ENCODE data around the gene KRTAP9-9.
"Not testable (repeated sequence)": the region's sequence is repeated elsewhere in the genome, so short reads cannot be mapped to it uniquely, and the experiment has no call there.

Gene KRTAP9-9

DNA sequence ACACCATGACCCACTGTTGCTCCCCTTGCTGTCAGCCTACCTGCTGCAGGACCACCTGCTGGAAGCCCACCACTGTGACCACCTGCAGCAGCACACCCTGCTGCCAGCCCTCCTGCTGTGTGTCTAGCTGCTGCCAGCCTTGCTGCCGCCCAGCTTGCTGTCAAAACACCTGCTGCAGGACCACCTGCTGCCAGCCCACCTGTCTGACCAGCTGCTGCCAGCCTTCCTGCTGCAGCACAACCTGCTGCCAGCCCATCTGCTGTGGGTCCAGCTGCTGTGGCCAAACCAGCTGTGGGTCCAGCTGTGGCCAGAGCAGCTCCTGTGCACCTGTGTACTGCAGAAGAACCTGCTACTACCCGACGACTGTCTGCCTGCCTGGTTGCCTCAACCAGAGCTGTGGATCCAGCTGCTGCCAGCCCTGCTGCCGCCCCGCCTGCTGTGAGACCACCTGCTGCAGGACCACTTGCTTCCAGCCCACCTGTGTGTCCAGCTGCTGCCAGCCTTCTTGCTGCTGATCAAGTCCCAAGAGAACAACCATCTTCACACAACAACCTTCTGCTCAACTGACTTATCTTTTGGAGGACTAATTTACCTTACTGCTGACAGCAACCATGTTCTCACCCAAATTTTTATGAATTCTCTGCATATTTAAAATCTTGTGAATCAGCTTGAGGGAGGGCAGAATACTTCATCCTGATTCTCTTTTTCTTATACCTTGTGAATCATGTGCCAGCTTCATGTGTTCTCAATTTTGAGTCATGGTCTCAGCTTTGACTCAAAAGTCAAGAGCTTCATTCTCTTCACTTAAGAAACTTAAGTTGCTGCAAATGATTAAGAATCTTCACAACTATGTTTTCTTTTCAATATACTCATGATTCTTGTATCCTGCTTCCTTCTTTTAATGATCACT lies at the start of gene KRTAP9-9:
Gene KRTAP9-9 (plus strand): TSS at position 4 of the 910 bp plus-strand sequence.
- DNase-seq (ENCODE audit: low read depth, low spot score), result not testable (repeated sequence)

DNA sequence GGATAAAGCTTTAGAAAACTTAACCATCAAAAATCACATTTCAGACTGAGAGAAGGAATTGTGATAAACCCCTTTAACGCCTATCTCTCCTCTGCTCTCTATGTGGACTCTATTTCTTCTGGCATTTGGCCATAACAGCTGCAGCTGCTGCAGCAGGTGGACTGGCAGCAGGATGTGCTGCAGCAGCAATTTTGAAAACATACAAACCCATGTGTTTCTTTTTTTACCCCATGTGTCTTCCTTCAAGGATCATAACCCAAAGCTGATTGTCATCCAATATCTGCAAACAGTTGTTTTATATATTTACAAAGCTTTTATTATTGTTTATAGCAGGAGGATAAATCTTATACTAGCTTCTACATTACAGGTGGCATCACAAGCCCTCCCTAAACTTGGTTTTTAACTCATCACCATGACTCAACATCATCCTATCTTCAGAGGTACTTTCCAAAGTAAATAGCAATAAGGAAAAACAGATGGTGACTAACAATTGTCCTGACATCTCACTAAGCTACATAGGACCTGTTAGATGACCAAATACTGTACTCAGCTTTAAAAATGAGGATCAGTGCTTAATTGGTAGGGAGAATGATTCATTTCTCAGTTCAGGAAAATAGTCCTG lies 43.2 kb upstream of the KRTAP9-9 start:
- DNase-seq (ENCODE audit: low read depth, low spot score), result no peak

DNA sequence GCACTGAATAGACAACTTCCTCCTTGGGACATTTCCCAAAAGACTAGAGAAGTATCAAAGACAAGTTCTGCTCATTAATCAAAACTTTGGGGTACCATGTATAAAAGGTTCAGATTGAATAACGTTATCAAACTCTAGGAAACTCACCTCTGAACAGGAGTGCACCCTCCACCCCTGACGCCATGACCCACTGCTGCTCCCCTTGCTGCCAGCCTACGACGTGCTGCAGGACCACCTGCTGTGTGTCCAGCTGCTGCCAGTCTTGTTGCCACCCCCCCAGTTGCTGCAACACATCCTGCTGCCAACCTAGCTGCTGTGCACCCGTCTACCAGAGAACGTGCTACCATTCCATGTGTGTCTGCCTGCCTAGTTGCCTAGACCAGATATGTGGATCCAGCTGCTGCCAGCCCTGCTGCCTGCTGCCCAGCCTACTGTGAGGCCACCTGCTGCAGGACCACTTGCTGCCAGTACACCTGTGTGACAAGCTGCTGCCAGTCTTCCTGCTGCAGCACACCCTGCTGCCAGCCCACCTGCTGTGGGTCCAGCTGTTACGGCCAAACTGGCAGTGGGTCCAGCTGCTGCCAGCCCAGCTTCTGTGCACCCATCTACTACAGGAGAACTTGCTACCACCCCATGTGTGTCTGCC lies 42.5 kb upstream of the KRTAP9-9 start:
- no peak for DNase-seq (ENCODE audit: low read depth, low spot score)

DNA sequence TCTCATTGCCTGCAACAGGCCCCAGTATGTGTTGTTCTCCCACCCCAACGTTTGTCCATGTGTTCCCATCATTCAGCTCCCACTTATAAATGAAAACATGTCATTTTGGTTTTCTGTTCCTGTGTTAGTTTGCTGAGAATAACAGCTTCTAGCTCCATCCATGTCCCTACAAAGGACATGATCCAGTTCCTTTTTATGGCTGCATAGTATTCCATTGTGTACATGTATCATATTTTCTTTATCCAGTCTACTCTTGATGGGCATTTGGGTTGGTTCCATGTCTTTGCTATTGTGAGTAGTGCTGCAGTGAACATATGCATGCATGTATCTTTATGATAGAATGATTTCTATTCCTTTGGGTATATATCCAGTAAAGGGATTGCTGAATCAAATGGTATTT lies 39.5 kb upstream of the KRTAP9-9 start:
- DNase-seq (ENCODE audit: low read depth, low spot score), result no peak

DNA sequence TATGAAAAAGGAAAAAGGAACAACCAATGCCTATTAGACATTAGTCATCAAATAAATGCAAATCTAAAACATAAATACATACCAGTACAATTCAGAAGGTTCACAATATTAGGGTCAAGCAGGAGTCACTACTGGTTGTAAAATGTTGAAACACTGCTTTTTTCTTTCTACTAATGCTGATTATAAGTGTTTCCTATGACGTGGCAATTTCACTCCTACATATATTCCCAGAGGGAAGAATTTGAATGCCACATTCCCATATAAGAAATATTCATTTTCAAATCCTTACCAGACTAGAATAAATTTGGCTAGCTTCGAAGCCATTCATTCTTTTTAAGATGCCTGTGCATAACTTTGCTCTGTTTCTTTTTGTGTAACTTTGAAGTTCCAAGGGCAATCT lies 31.4 kb upstream of the KRTAP9-9 start:
- DNase-seq (ENCODE audit: low read depth, low spot score), result no peak

DNA sequence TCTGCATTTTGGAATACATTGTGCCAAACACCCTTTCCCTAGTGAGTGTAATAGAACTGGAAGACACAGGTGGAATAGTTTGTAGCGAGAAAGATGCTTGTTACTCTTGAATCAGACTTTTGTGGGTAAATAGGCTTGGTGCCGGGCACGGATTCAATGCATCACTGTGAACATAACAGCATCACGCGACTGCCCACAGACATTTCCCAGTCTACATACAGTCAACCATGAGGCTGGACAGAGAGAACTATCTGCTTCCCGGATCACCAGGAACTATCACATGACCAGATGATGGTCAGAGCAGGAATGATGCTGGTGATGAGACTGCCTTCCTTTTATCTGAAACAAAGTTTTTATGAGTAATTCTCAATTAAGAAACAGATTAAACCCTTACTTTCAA lies 29.1 kb upstream of the KRTAP9-9 start:
- no peak for DNase-seq (ENCODE audit: low read depth, low spot score)

DNA sequence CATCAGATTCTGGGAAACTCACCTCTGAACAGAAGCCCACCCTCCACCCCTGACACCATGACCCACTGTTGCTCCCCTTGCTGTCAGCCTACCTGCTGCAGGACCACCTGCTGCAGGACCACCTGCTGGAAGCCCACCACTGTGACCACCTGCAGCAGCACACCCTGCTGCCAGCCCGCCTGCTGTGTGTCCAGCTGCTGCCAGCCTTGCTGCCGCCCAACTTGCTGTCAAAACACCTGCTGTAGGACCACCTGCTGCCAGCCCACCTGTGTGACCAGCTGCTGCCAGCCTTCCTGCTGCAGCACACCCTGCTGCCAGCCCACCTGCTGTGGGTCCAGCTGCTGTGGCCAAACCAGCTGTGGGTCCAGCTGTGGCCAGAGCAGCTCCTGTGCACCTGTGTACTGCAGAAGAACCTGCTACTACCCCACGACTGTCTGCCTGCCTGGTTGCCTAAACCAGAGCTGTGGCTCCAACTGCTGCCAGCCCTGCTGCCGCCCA lies 28.5 kb upstream of the KRTAP9-9 start, which contains the start of gene KRTAP9-2:
Gene KRTAP9-2 (plus strand): TSS at position 51 of the 498 bp plus-strand sequence. CDS start 7 bp downstream, at position 58.
- not testable (repeated sequence) for DNase-seq (ENCODE audit: low read depth, low spot score)

DNA sequence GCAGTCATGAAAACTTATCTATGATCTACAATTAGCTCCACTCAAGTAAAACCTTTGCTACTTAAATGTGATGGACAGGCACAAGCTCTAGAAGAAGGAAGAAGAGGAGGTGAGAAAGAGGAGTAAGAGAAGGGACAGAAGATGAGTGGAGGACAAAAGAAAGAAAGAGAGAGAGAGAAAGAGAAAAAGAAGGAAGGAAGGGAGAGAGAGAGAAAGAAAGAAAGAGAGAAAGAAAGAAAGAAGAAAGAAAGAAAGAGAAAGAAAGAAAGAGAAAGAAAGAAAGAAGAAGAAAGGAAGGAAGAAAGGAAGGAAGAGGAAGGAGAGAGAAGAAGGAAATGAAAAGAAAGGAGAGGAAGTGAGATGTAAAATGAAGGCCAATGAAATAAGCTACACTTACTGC lies 25.1 kb upstream of the KRTAP9-9 start:
- DNase-seq (ENCODE audit: low read depth, low spot score), result no peak

DNA sequence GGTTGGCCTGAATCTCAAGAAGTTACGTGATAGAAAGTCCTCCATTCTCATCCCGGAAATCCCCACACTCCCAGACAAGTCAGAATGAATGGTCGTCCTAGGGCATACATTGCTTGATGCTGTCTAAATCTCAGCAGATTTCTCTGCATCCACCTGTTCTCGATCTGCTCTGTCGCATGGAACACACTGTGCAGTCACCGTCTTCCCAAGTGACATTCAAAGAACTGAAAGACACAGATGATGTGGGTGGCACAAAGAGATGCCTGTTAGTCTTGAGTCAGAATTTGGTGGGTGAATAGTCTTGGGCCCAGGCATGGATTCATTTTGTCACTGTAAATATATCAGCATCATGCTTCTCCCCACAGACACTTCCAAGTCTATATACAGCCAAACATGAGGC lies 23.5 kb upstream of the KRTAP9-9 start:
- no peak for DNase-seq (ENCODE audit: low read depth, low spot score)

DNA sequence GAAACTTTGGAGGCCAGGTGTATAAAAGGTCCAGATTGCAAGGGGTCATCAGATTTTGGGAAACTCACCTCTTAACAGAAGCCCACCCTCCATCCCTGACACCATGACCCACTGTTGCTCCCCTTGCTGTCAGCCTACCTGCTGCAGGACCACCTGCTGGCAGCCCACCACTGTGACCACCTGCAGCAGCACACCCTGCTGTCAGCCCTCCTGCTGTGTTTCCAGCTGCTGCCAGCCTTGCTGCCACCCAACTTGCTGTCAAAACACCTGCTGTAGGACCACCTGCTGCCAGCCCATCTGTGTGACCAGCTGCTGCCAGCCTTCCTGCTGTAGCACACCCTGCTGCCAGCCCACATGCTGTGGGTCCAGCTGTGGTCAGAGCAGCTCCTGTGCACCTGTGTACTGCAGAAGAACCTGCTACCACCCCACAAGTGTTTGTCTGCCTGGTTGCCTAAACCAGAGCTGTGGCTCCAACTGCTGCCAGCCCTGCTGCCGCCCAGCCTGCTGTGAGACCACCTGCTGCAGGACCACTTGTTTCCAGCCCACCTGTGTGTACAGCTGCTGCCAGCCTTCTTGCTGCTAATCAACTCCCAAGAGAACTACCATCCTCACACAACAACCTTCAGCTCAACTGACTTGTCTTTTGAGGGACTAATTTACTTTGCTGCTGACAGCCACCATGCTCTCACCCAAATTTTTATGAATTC lies 22.6 kb upstream of the KRTAP9-9 start, which contains the start of gene KRTAP9-3:
Gene KRTAP9-3 (plus strand): TSS at position 51 of the 707 bp plus-strand sequence. CDS start 53 bp downstream, at position 104.
- not testable (repeated sequence) for DNase-seq (ENCODE audit: low read depth, low spot score)

DNA sequence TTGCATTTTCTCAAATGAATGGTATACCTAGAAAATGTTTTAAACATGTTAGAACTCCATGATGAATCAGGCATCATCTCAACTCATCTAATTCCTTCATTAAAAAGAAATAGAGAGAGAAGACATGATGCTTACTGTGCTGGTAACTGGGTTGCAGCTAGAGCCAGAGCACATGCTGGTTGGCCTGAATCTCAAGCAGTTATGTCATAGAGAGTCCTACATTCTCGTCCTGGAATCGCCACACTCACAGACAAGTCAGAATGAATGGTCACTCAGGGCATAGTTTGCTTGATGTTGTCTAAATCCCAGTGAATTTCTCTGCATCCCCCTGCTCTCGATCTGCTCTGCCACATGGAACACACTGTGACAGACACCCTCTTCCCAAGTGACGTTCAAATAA lies 18.1 kb upstream of the KRTAP9-9 start:
- not testable (repeated sequence) for DNase-seq (ENCODE audit: low read depth, low spot score)

DNA sequence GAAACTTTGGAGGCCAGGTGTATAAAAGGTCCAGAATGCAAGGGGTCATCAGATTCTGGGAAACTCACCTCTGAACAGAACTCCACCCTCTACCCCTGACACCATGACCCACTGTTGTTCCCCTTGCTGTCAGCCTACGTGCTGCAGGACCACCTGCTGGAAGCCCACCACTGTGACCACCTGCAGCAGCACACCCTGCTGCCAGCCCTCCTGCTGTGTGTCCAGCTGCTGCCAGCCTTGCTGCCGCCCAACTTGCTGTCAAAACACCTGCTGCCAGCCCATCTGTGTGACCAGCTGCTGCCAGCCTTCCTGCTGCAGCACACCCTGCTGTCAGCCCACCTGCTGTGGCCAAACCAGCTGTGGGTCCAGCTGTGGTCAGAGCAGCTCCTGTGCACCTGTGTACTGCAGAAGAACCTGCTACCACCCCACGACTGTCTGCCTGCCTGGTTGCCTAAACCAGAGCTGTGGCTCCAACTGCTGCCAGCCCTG lies 17.2 kb upstream of the KRTAP9-9 start, which contains the start of gene KRTAP9-8:
Gene KRTAP9-8 (plus strand): TSS at position 51 of the 489 bp plus-strand sequence. CDS start 53 bp downstream, at position 104.
- DNase-seq (ENCODE audit: low read depth, low spot score), result not testable (repeated sequence)

DNA sequence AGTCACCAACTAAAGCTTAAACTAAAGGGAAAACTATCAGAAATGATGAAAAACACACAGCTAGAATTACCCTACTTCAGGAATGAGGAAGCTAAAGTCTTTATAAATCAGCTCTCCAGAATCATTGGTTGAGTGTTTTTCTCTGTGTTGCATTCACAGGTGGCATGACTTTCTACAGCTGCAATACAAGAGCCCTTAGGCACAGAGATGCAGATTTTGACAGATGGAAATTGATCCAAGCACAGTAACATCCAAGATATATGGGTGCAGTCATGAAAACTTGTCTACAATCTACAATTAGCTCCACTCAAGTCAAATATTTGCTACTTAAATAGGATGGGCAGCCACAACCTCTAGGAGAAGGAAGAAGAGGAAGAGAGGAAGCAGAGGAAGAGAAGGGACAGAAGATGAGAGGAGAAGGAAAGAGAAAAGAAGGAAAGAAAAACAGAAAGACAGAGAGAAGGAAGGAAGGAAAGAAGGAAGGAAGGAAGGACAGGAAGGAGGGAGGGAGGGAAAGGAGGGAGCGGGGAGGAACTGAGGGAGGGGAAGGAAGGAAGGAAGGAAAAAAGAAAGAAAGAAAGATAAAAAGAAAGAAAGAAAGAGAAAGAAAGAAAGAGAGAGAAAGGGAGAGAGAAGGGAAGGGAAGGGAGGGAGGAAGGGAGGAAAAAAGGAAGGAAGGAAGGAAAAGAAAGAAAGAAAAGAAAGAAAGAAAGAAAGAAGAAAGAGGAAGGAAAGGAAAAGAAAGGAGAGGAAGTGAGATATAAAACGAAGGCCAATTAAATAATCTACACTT lies 8.0 kb upstream of the KRTAP9-9 start:
- not testable (repeated sequence) for DNase-seq (ENCODE audit: low read depth, low spot score)

DNA sequence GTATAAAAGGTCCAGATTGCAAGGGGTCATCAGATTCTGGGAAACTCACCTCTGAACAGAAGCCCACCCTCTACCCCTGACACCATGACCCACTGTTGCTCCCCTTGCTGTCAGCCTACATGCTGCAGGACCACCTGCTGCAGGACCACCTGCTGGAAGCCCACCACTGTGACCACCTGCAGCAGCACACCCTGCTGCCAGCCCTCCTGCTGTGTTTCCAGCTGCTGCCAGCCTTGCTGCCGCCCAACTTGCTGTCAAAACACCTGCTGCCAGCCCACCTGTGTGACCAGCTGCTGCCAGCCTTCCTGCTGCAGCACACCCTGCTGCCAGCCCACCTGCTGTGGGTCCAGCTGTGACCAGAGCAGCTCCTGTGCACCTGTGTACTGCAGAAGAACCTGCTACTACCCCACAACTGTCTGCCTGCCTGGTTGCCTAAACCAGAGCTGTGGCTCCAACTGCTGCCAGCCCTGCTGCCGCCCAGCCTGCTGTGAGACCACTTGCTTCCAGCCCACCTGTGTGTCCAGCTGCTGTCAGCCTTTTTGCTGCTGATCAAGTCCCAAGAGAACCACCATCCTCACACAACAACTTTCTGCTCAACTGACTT lies 5.4 kb upstream of the KRTAP9-9 start, which contains the start of gene KRTAP9-4:
Gene KRTAP9-4 (plus strand): TSS at position 51 of the 604 bp plus-strand sequence. CDS start 34 bp downstream, at position 85.
- DNase-seq (ENCODE audit: low read depth, low spot score), result not testable (repeated sequence)

DNA sequence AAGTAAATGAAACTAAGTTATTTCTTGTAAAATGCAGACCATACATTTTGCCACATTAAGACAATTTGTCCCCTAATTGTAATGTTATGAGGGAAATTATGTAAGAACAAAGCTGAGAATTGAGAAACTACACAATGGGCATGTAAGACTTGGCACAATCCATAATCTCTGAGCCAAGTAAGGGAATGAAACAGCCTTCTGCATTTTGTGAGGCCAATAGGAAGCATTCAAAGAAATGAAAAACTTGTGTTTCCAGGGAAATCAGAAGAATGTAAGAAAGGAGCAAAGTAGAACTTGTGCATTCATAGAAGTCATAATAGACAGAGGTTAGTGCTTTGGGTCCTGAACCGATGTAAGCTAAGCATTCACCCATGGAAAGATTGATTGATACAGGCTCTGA lies 3.9 kb upstream of the KRTAP9-9 start:
- DNase-seq (ENCODE audit: low read depth, low spot score), result no peak

DNA sequence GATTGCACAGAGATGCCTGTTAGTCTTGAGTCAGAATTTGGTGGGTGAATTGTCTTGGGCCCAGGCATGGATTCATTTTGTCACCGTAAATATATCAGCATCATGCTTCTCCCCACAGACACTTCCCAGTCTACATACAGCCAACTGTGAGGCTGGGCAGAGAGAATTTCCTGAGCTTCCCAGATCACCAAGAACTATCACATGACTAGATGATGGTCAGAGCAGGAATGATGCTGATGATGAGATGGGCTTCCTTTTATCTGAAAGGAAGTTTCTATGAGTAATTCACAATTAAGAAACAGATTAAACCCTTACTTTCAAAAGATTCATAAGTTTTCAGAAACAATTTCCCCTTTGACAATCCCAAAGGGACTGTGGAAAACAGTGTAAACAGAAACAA lies 323 bp upstream of the KRTAP9-9 start:
- no peak for DNase-seq (ENCODE audit: low read depth, low spot score)

DNA sequence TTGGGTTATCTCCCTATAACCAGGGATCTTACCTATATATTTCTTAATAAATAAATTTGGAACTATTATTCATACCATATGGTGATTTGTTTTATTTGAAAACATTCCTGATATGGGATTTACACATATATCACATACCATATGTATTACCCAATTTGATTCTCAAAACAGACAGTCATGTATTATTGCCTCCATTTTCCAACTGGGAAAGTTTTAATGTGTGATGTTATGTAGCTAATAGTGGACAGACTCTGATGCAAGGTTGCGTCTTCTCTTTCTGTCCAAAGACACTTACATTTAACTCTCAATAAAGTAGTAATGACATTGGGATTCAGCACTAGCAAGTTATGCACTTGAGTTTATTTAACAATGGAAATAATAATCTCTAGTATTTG lies 1.1 kb downstream of the KRTAP9-9 start:
- DNase-seq (ENCODE audit: low read depth, low spot score), result no peak

DNA sequence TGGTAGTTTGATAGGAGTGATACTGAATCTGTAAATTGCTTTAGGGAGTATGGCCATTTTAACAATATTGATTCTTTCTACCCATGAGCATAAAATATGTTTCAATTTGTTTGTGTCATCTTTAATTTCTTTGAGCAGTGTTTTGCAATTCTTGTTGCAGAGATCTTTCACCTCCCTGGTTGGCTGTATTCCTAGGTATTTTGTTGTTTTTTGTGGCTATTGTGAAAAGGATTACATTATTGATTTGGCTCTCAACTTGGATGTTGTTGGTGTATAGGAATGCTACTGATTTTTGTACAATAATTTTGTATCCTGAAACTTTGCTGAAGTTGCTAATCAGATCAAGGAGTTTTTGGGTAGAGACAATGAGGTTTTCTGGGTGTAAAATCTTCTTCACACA lies 3.2 kb downstream of the KRTAP9-9 start:
- no peak for DNase-seq (ENCODE audit: low read depth, low spot score)

DNA sequence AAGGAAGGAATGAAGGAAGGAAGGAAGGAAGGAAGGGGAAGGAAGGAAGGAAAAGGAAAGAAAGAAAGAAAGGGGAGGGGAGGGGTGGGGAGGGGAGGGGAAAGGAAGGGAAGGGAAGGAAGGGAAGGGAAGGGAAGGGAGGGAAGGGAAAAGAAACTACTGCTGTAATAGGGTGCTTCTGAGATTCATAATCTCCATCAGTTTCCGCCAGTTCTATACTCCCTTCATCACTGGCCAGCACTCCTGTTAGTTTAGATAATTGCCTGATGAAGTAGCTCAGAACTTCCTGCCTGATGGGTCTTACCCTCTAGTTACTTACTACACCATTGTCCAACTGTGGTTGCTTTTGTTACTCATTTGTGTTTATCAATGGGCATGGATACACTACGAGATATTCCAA lies 8.0 kb downstream of the KRTAP9-9 start:
- DNase-seq (ENCODE audit: low read depth, low spot score), result no peak

DNA sequence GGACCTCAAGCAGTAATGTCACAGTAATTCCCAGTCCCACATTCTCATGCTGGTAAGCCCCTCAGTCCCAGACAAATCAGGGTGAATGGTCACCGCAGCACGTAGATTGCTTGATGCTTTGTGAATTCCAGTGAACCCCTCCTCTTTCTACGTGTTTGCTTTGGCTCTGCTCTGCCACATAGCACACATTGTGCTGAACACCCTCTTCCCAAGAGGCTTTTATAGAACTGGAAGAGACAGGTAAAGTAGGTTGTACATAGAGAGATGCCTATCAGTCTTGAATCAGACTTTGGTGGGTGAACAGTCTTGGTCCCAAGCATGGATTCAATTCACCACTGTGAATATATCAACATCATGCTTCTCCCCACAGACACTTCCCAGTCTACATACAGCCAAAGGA lies 9.4 kb downstream of the KRTAP9-9 start:
- no peak for DNase-seq (ENCODE audit: low read depth, low spot score)
